ENCODE measurements around the gene RBMX2.
"Not testable (repeated sequence)": the region's sequence is repeated elsewhere in the genome, so short reads cannot be mapped to it uniquely, and the experiment has no call there.

Gene RBMX2, protein sequence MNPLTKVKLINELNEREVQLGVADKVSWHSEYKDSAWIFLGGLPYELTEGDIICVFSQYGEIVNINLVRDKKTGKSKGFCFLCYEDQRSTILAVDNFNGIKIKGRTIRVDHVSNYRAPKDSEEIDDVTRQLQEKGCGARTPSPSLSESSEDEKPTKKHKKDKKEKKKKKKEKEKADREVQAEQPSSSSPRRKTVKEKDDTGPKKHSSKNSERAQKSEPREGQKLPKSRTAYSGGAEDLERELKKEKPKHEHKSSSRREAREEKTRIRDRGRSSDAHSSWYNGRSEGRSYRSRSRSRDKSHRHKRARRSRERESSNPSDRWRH

GRCh38 chrX:130401415-130402207 lies at the start of gene RBMX2:
TSS of gene RBMX2 (plus strand) at chrX:130401987. CDS start at chrX:130402033, 46 bp downstream.
- peak; percentile 76 for DNase-seq

DNA sequence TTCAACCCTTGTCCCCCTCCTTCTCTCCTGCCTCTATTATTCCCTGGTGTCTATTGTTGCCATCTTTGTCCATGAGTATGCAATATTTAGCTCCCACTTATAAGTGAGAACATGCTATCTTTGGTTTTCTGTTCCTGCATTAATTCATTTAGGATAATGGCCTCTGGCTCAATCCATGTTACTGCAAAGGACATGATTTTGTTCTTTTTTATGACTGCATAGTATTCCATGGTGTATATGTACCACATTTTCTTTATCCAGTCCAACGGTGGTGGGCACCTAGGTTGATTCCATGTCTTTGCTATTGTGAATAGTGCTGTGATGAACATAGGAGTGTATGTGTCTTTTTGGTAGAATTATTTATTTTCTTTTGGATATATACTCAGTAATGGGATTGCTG lies 49.7 kb upstream of the RBMX2 start:
- DNase-seq, result not testable (repeated sequence)

DNA sequence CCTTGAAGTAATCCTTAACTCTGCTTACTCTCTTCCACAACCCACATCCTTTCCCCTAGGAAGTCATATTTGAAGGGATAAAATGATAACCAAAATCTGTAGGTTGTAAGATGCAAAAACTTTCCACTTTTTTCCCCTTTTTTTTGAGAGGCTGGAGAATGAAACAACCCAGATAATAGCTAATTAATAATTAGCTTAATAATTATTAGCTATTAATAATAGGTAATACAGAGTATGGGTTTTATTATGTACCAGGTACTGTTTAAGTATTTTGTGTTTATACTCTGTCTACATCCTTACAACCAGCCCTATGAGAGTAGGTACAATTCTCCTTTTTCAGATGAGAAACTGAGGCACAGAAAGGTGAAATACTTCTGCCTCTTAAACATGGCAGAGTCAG lies 25.7 kb upstream of the RBMX2 start:
- DNase-seq, result no peak

DNA sequence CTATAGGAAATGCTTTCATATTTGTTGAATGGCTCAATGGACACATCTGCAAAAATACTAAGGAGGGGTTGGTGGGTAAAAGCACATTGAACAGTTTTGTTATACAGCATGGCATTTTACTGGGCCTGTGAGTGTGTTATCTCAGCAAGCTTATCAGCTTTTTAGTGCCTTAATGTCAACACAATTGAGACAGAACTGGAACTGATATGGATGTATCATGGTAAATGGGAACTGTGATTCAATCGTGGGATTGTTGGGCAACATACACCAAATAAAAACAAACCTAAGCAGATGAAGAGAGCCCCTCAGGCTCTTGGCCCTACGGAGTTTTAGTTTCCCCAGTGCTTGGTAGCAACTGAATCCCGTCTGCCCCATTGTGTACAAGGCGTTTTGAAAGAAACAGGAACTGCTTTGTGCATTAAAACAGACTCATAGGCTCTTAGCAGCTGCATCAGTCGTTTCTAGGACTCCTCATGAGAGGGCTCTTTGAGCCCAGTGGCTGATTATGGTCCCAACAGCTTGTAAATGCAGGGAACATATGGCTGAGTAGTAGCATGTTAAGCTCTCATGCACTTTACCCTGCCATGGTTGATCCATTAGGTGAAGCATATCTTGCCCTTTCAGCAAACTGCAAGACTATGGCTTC lies 23.6 kb upstream of the RBMX2 start:
- DNase-seq, result no peak

DNA sequence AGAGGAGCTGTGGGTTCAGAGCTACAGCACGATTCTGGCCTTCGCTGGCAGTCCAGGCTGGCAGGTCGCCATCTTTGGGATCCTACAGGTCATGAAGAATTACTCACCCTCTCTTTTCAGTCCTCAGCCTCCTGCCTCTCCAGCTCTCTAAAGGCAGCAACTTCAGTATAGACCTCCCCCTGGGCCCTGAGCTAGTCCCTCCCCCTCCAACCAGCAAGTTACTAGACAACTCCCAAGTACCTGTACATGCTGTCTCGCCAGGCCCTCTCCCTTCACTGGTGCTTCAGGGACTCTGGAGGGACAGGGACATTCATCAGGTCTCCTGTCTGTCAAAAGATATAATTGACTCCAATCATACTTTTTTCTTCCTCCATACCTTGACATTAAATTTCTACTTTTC lies 16.3 kb upstream of the RBMX2 start, which contains the start of gene GPR119:
TSS of gene GPR119 (minus strand) at position 155 of the 400 bp plus-strand sequence. CDS start 227 bp downstream, outside the sequence.
- DNase-seq, result no peak

DNA sequence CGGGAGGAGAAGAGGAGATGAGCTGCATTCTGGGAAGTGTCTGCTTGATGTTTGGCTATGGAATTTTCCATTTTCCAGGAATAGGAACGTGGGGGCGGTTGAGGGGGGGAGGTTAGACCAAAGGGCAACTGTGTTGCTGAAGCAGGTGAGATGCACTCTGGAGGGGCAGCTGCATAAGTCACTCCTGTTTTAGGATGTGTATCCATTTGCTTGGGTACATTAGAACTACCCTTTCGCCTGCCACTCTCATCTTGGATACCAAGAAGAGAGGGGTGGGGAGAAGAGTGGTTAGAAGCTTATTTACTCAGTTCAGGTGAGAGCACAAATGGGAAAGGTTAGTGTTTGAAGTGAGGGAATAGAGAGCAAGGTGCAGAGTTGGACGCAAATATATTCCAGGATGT lies 15.4 kb upstream of the RBMX2 start:
- DNase-seq, result no peak

DNA sequence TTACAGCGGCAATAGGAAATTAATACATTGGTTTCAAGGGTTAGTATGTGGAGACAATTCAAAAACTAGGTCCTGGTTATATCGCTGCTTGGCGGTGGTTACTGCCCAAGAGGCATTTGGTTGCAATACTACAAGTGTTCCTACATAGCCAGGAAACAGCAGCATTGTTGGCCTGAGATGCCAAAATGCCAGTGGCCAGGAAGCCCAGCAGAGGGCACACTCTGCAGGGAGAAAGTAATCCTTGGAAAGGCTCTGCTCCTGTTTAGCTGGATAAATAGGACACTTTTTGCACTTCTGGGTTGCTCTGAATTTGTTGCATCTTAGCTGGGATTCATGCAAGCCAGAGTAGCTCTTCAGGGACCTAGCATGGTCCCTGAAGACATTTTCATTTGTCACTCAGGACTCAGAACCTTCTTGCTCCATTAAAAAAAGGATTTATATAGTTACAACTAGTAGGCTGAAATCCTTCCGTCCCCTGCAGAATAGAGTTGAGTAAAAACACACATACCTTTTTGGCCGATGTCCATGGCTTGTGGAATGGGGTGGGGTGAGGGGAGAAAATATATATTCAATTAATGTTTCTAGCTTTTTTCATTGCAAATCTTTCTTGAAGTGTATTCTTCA lies 8.2 kb upstream of the RBMX2 start:
- no peak for DNase-seq

- DNase-seq, result no peak
Observed at GRCh38 chrX:130395341-130395740, 6.4 kb upstream of the RBMX2 start.

- no peak for DNase-seq
Observed at GRCh38 chrX:130402208-130402684, 459 bp downstream of the RBMX2 start.

DNA sequence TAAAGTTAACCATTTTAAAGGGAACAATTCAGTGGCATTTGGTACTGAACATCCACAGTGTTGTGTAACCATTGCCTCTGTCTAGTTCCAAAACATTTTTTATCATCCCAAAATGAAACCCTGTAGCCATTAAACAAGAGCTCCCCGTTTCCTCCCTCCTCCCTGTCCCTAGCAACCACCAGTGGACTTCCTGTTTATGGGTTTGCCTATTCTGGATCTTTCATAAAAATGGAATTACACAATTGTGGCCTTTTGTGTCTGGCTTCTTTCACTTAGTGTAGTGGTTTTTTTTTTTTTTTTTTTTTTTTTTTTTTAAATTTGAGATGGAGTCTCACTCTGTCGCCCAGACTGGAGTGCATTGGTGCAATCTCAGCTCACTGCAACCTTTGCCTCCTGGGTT lies 11.6 kb downstream of the RBMX2 start:
- DNase-seq, result no peak

DNA sequence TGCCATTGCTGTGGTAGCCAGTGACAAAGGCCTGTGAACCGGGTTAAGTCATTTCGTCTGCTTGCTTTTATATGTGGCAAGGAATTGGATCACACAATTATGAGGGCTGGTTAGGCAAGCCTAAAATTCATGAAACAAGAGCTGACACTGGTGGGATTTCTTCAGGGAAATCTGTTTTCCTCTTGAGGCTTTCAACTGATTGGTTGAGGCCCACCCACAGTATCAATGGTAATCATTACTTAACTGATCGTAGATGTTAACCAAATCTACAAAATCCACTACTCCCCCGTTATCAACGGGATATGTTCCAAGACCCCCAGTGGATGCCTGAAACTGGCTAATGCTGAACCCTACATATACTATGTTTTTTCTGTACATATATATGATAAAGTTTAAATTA lies 13.0 kb downstream of the RBMX2 start:
- no peak for DNase-seq

DNA sequence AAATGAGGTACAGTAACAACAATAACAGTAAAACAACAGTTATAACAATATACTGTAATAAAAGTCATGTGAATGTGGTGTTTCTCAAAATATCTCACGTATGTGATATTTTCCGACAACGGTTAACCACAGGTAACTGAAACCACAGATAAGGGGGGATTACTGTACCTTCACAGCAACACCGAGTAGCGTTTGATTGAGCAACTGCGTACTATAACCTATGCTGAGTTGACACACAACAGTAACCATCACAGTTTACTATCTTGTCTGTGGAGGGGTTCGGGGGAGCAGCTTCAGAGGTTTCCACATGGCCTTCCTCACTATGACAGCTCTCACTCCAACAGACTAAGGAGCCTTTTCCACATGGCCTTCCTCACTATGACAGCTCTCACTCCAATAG lies 13.4 kb downstream of the RBMX2 start:
- DNase-seq, result no peak

GRCh38 chrX:130416785-130417184 lies 15.0 kb downstream of the RBMX2 start:
- no peak for DNase-seq

GRCh38 chrX:130418066-130418465 lies 16.3 kb downstream of the RBMX2 start:
- DNase-seq, result no peak

- no peak for DNase-seq
Observed at GRCh38 chrX:130418740-130419139, 17.0 kb downstream of the RBMX2 start.

- DNase-seq, result no peak
Observed at GRCh38 chrX:130419263-130419662, 17.5 kb downstream of the RBMX2 start.

- DNase-seq, result no peak
Observed at GRCh38 chrX:130426531-130426930, 24.7 kb downstream of the RBMX2 start.

GRCh38 chrX:130429236-130429635 lies 27.4 kb downstream of the RBMX2 start:
- DNase-seq, result not testable (repeated sequence)

GRCh38 chrX:130435937-130436336 lies 34.1 kb downstream of the RBMX2 start:
- DNase-seq, result no peak

GRCh38 chrX:130437996-130438395 lies 36.2 kb downstream of the RBMX2 start:
- not testable (repeated sequence) for DNase-seq

DNA sequence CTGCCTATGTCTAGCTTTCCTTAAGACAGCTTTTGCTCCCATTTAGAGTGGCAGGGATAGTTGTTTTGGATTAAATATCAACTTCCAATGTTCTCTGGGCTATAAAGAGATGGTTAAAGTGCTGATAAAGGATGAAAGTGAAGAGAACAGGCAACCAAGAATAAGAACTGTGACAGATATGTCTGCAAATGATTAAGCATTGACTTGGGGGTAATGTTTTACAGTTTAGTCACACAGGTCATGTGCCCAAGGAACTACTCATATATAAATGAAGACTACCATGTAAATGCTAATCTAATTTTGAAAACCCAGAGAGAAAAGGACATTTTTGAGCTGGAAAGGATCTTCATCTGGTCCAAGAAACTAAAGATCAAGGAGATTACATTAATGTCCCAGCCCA lies 42.1 kb downstream of the RBMX2 start:
- no peak for DNase-seq

DNA sequence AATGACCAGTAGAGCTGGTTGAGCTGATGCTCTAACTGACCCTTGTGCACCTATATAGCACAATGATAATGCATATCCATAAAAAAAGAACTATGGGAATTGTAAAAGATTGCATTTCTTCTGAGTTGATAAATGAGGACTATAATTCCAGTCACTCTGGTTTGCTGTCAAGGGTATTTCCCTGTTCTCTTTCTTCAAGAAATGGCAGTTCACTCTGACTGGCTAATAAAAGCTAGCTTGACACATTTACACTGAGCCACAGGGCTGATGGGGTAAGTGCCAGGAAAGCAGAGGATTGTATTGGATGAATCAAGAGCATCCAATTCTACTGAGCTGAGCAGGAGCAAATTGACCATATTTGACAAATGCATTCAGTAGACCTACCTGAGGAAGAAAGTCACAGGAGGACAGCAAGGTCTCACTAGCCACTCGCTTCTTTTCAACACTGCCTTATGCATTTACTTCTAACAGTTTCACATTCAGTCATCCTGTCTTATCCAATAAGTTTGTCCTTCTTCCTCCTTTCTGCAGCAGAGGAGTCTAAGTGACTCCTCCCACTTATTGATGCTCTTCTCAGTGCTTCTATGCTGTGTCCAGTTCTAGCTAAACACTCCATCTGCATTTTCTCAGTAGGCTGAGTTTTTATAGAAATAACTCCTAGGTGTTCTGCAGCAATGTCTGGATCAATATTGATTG lies 43.0 kb downstream of the RBMX2 start:
- no peak for DNase-seq

Measured in CD4-positive, alpha-beta T cell treated with Interferon gamma for 1 hour (primary cell).